WTC11 (cell line): Measurements from ENCODE around the gene SLC20A1. TPM values are rescaled to one million over a fixed set of nuclear protein-coding genes. Genes with fewer than 3 reads are reported as not detected.

ENCODE experiments used
- ATAC-seq: fragments of 200-7000 bp; cut with Tn5 transposase; 2 replicates; pipeline ENCODE4 v1.10.0; 2021; ENCODE audit warnings: mild to moderate bottlenecking, moderate library complexity
- CTCF ChIA-PET: fragments of 300-600 bp; sonication (Branson Sonifier 250); formaldehyde crosslinking; loops from one replicate; lab custom pipeline; 2021; ENCODE audit warnings: antibody characterized with exemption; lab: Charles Lee
- POLR2A ChIA-PET: fragments of 350-600 bp; sonication (Branson Sonifier 250); formaldehyde crosslinking; loops from one replicate; lab custom pipeline; 2021; ENCODE audit warnings: antibody characterized with exemption; lab: Charles Lee
- DNase-seq: peaks from one replicate; pipeline ENCODE4 v3.0.0; 2021; ENCODE audit warnings: low spot score
- H3K27ac Mint-ChIP-seq: 2 replicates; pipeline ENCODE4 v1.8.0; 2021; ENCODE audit warnings: mixed read lengths
- H3K27me3 Mint-ChIP-seq: 2 replicates; pipeline ENCODE4 v1.8.0; 2021; ENCODE audit warnings: low read depth, mild to moderate bottlenecking, moderate library complexity, mixed read lengths
- H3K36me3 Mint-ChIP-seq: 2 replicates; pipeline ENCODE4 v1.8.0; 2021; ENCODE audit warnings: mixed read lengths
- H3K4me1 Mint-ChIP-seq: 2 replicates; pipeline ENCODE4 v1.8.0; 2022; ENCODE audit warnings: mixed read lengths
- H3K4me3 Mint-ChIP-seq: 2 replicates; pipeline ENCODE4 v1.8.0; 2021; ENCODE audit warnings: mild to moderate bottlenecking, moderate library complexity, mixed read lengths
- H3K9me3 Mint-ChIP-seq: 2 replicates; pipeline ENCODE4 v1.8.0; 2021; ENCODE audit warnings: mixed read lengths
- CREB1 ChIP-seq: sonication (generic); formaldehyde crosslinking; IDR thresholded peaks from 2 replicates; pipeline ENCODE4 v1.8.0; 2023; ENCODE audit warnings: mild to moderate bottlenecking, missing genetic modification reagents
- EMX1 ChIP-seq: fragments of 250-450 bp; sonication (Bioruptor Pico); IDR thresholded peaks from 2 replicates; pipeline ENCODE4 v1.8.0; 2021; ENCODE audit warnings: mild to moderate bottlenecking
- FOXK1 ChIP-seq: sonication (generic); formaldehyde crosslinking; IDR thresholded peaks from 2 replicates; pipeline ENCODE4 v1.8.0; 2022; ENCODE audit warnings: mild to moderate bottlenecking, moderate library complexity, missing genetic modification reagents
- FOXP1 ChIP-seq: sonication (generic); formaldehyde crosslinking; IDR thresholded peaks from 2 replicates; pipeline ENCODE4 v1.8.0; 2022; ENCODE audit warnings: missing genetic modification reagents, mild to moderate bottlenecking, moderate library complexity, borderline replicate concordance
- GABPB1 ChIP-seq: sonication (generic); formaldehyde crosslinking; IDR thresholded peaks from 2 replicates; pipeline ENCODE4 v1.8.1; 2023; ENCODE audit warnings: mild to moderate bottlenecking, missing genetic modification reagents
- NFE2L1 ChIP-seq: sonication (generic); formaldehyde crosslinking; IDR thresholded peaks from 2 replicates; pipeline ENCODE4 v1.8.1; 2023; ENCODE audit warnings: missing genetic modification reagents
- NFYB ChIP-seq: sonication (generic); formaldehyde crosslinking; conservative IDR thresholded peaks from 2 replicates; pipeline ENCODE4 v1.8.0; 2022; ENCODE audit warnings: low read depth, missing genetic modification reagents
- PRDM15 ChIP-seq: sonication (generic); formaldehyde crosslinking; IDR thresholded peaks from 2 replicates; pipeline ENCODE4 v1.8.0; 2022; ENCODE audit warnings: missing genetic modification reagents
- RELA ChIP-seq: sonication (generic); formaldehyde crosslinking; IDR thresholded peaks from 2 replicates; pipeline ENCODE4 v1.8.1; 2022; ENCODE audit warnings: missing genetic modification reagents, mild to moderate bottlenecking, borderline replicate concordance
- STAT6 ChIP-seq: sonication (generic); formaldehyde crosslinking; conservative IDR thresholded peaks from 2 replicates; pipeline ENCODE4 v1.8.1; 2023; ENCODE audit warnings: mild to moderate bottlenecking, low read depth, missing genetic modification reagents, moderate library complexity
- ZNF219 ChIP-seq: sonication (generic); formaldehyde crosslinking; IDR thresholded peaks from 2 replicates; pipeline ENCODE4 v1.8.0; 2023; ENCODE audit warnings: missing genetic modification reagents, mild to moderate bottlenecking, borderline replicate concordance
- total RNA-seq: library from RNA; stranded (reverse); gene quantifications from 3 replicates; pipeline ENCODE4 v1.2.3, GENCODE V29; 2021
- TF ChIP-seq, protein P1 (sequence below): sonication (generic); formaldehyde crosslinking; IDR thresholded peaks from 2 replicates; pipeline ENCODE4 v1.8.1; 2023; ENCODE audit warnings: mild to moderate bottlenecking, missing genetic modification reagents, moderate library complexity
- TF ChIP-seq, protein P2 (sequence below): fragments of 250-450 bp; sonication (Bioruptor Pico); IDR thresholded peaks from 2 replicates; pipeline ENCODE4 v1.9.0; 2021; ENCODE audit warnings: moderate library complexity, mild to moderate bottlenecking, inconsistent platforms, borderline replicate concordance
- TF ChIP-seq, protein P3 (sequence below): sonication (generic); formaldehyde crosslinking; IDR thresholded peaks from 2 replicates; pipeline ENCODE4 v1.8.1; 2023; ENCODE audit warnings: mild to moderate bottlenecking, moderate library complexity, missing genetic modification reagents
- TF ChIP-seq, protein P4 (sequence below): sonication (generic); formaldehyde crosslinking; IDR thresholded peaks from 2 replicates; pipeline ENCODE4 v1.8.0; 2023; ENCODE audit warnings: missing genetic modification reagents
- TF ChIP-seq, protein P5 (sequence below): sonication (generic); formaldehyde crosslinking; IDR thresholded peaks from 2 replicates; pipeline ENCODE4 v1.8.1; 2022; ENCODE audit warnings: low read depth, missing genetic modification reagents, borderline replicate concordance
- TF ChIP-seq, protein P6 (sequence below): sonication (generic); formaldehyde crosslinking; IDR thresholded peaks from 2 replicates; pipeline ENCODE4 v1.8.1; 2022; ENCODE audit warnings: mild to moderate bottlenecking, missing genetic modification reagents, moderate library complexity, borderline replicate concordance

SLC20A1 gene
- total RNA-seq, 1 experiment from 2014 or later: 59.9 TPM

GRCh38 chr2:112665113-112665780, 19.5 kb downstream of the SLC20A1 start:
- TF ChIP-seq, protein P1, sequence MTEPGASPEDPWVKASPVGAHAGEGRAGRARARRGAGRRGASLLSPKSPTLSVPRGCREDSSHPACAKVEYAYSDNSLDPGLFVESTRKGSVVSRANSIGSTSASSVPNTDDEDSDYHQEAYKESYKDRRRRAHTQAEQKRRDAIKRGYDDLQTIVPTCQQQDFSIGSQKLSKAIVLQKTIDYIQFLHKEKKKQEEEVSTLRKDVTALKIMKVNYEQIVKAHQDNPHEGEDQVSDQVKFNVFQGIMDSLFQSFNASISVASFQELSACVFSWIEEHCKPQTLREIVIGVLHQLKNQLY (CRISPR knock-in tag): no peak
- no peak for TF ChIP-seq CREB1
- TF ChIP-seq, protein P2, sequence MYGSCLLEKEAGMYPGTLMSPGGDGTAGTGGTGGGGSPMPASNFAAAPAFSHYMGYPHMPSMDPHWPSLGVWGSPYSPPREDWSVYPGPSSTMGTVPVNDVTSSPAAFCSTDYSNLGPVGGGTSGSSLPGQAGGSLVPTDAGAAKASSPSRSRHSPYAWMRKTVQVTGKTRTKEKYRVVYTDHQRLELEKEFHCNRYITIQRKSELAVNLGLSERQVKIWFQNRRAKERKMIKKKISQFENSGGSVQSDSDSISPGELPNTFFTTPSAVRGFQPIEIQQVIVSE: no peak
- TF ChIP-seq EMX1: no peak
- TF ChIP-seq PRDM15 (CRISPR knock-in tag): no peak
- TF ChIP-seq GABPB1 (CRISPR knock-in tag): no peak
- no peak for TF ChIP-seq NFYB (CRISPR knock-in tag)
- no peak for TF ChIP-seq STAT6 (CRISPR knock-in tag)
- TF ChIP-seq, protein P3, sequence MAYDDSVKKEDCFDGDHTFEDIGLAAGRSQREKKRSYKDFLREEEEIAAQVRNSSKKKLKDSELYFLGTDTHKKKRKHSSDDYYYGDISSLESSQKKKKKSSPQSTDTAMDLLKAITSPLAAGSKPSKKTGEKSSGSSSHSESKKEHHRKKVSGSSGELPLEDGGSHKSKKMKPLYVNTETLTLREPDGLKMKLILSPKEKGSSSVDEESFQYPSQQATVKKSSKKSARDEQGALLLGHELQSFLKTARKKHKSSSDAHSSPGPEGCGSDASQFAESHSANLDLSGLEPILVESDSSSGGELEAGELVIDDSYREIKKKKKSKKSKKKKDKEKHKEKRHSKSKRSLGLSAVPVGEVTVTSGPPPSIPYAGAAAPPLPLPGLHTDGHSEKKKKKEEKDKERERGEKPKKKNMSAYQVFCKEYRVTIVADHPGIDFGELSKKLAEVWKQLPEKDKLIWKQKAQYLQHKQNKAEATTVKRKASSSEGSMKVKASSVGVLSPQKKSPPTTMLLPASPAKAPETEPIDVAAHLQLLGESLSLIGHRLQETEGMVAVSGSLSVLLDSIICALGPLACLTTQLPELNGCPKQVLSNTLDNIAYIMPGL (CRISPR knock-in tag): no peak
- no peak for TF ChIP-seq RELA (CRISPR knock-in tag)
- TF ChIP-seq FOXP1 (CRISPR knock-in tag): no peak
- TF ChIP-seq, protein P4, sequence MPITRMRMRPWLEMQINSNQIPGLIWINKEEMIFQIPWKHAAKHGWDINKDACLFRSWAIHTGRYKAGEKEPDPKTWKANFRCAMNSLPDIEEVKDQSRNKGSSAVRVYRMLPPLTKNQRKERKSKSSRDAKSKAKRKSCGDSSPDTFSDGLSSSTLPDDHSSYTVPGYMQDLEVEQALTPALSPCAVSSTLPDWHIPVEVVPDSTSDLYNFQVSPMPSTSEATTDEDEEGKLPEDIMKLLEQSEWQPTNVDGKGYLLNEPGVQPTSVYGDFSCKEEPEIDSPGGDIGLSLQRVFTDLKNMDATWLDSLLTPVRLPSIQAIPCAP (CRISPR knock-in tag): no peak
- TF ChIP-seq, protein P5, sequence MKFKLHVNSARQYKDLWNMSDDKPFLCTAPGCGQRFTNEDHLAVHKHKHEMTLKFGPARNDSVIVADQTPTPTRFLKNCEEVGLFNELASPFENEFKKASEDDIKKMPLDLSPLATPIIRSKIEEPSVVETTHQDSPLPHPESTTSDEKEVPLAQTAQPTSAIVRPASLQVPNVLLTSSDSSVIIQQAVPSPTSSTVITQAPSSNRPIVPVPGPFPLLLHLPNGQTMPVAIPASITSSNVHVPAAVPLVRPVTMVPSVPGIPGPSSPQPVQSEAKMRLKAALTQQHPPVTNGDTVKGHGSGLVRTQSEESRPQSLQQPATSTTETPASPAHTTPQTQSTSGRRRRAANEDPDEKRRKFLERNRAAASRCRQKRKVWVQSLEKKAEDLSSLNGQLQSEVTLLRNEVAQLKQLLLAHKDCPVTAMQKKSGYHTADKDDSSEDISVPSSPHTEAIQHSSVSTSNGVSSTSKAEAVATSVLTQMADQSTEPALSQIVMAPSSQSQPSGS (CRISPR knock-in tag): no peak
- TF ChIP-seq ZNF219 (CRISPR knock-in tag): no peak
- TF ChIP-seq FOXK1 (CRISPR knock-in tag): no peak
- no peak for TF ChIP-seq NFE2L1
- TF ChIP-seq, protein P6, sequence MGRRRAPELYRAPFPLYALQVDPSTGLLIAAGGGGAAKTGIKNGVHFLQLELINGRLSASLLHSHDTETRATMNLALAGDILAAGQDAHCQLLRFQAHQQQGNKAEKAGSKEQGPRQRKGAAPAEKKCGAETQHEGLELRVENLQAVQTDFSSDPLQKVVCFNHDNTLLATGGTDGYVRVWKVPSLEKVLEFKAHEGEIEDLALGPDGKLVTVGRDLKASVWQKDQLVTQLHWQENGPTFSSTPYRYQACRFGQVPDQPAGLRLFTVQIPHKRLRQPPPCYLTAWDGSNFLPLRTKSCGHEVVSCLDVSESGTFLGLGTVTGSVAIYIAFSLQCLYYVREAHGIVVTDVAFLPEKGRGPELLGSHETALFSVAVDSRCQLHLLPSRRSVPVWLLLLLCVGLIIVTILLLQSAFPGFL: no peak
- Mint-ChIP-seq H3K27me3 (no peaks in the 10 kb centered on the region), H3K36me3 (peaks cover 41% of the 10 kb centered on the region), H3K9me3 (no peaks in the 10 kb centered on the region), H3K4me1 (no peaks in the 10 kb centered on the region), H3K4me3 (no peak overlapping the region), H3K27ac (peak overlapping the region; percentile 43)
- no peak; the same call in 1 of the 2 replicates for ATAC-seq
- POLR2A ChIA-PET: no interaction called here
- no peak for DNase-seq
- CTCF ChIA-PET: interaction anchor here (1.5 to 1.9 kb wide), 2 partner anchors 20 to 61 kb away, joined by 3 to 6 read pairs; partner anchors contain the start of gene SLC20A1
